ENCODE results near the gene OR4Q2. TPM values are rescaled to one million over a fixed set of nuclear protein-coding genes. Genes with fewer than 3 reads are reported as not detected.
"Not testable (repeated sequence)": the region's sequence is repeated elsewhere in the genome, so short reads cannot be mapped to it uniquely, and the experiment has no call there.

OR4Q2 gene
- total RNA-seq, result not detected in 3 replicates
- long read RNA-seq, result 0 reads

GRCh38 chr14:20001863-20002262 lies at the start of gene OR4Q2:
Gene OR4Q2, plus strand, starts transcription at chr14:20002163.
- Mint-ChIP-seq H3K4me3 (ENCODE audit: unreplicated experiment) (no peak within 1 kb of the TSS), H3K9me3 (ENCODE audit: low read depth) (peaks cover 35% of the 10 kb centered on the region), H3K36me3 (ENCODE audit: low read depth) (no peaks in the 10 kb centered on the region), H3K4me1 (ENCODE audit: low read depth) (no peaks in the 10 kb centered on the region), H3K27me3 (ENCODE audit: low read depth) (no peaks in the 10 kb centered on the region), H3K27ac (ENCODE audit: unreplicated experiment) (no peak within 1 kb of the TSS)
- DNase-seq (ENCODE audit: low spot score), result no peak
- TF ChIP-seq CTCF (IDR thresholded peaks at IDR 0.05), result no peak

- peaks cover 42% of the 10 kb centered on the region for H3K9me3 Mint-ChIP-seq (ENCODE audit: low read depth)
- DNase-seq (ENCODE audit: low spot score); H3K4me1 Mint-ChIP-seq (ENCODE audit: low read depth); H3K36me3 Mint-ChIP-seq (ENCODE audit: low read depth); H3K27me3 Mint-ChIP-seq (ENCODE audit: low read depth); H3K27ac Mint-ChIP-seq (ENCODE audit: unreplicated experiment); H3K4me3 Mint-ChIP-seq (ENCODE audit: unreplicated experiment): not testable (repeated sequence)
Observed at GRCh38 chr14:19969735-19970134, 32.2 kb upstream of the OR4Q2 start.

GRCh38 chr14:19974844-19975243 lies 27.1 kb upstream of the OR4Q2 start:
- no peak for DNase-seq (ENCODE audit: low spot score)
- Mint-ChIP-seq H3K4me3 (ENCODE audit: unreplicated experiment) (no peak overlapping the region), H3K27ac (ENCODE audit: unreplicated experiment) (no peak overlapping the region), H3K9me3 (ENCODE audit: low read depth) (peaks cover 37% of the 10 kb centered on the region), H3K36me3 (ENCODE audit: low read depth) (no peaks in the 10 kb centered on the region), H3K4me1 (ENCODE audit: low read depth) (no peaks in the 10 kb centered on the region), H3K27me3 (ENCODE audit: low read depth) (no peaks in the 10 kb centered on the region)
- no peak for TF ChIP-seq CTCF (IDR thresholded peaks at IDR 0.05)

- no peak for DNase-seq (ENCODE audit: low spot score)
- Mint-ChIP-seq H3K27me3 (ENCODE audit: low read depth) (no peaks in the 10 kb centered on the region), H3K4me3 (ENCODE audit: unreplicated experiment) (no peak within 1 kb of the TSS), H3K4me1 (ENCODE audit: low read depth) (no peaks in the 10 kb centered on the region), H3K9me3 (ENCODE audit: low read depth) (peaks cover 42% of the 10 kb centered on the region), H3K27ac (ENCODE audit: unreplicated experiment) (no peak within 1 kb of the TSS), H3K36me3 (ENCODE audit: low read depth) (no peaks in the 10 kb centered on the region)
- no peak for TF ChIP-seq CTCF (IDR thresholded peaks at IDR 0.05)
Observed at GRCh38 chr14:19975291-19975690, 26.7 kb upstream of the OR4Q2 start, which contains the start of gene OR4K15. Gene OR4K15, plus strand, starts transcription at chr14:19975591. Its CDS starts 0 bp downstream, at chr14:19975591.

- no peak for TF ChIP-seq CTCF (IDR thresholded peaks at IDR 0.05)
- Mint-ChIP-seq H3K9me3 (ENCODE audit: low read depth) (peaks cover 66% of the 10 kb centered on the region), H3K4me3 (ENCODE audit: unreplicated experiment) (no peak overlapping the region), H3K36me3 (ENCODE audit: low read depth) (no peaks in the 10 kb centered on the region), H3K4me1 (ENCODE audit: low read depth) (no peaks in the 10 kb centered on the region), H3K27ac (ENCODE audit: unreplicated experiment) (no peak overlapping the region), H3K27me3 (ENCODE audit: low read depth) (no peaks in the 10 kb centered on the region)
- DNase-seq (ENCODE audit: low spot score), result no peak
Observed at GRCh38 chr14:19993438-19993837, 8.5 kb upstream of the OR4Q2 start.

- DNase-seq (ENCODE audit: low spot score), result no peak
- Mint-ChIP-seq H3K4me3 (ENCODE audit: unreplicated experiment) (no peak overlapping the region), H3K27me3 (ENCODE audit: low read depth) (no peaks in the 10 kb centered on the region), H3K9me3 (ENCODE audit: low read depth) (peaks cover 35% of the 10 kb centered on the region), H3K36me3 (ENCODE audit: low read depth) (no peaks in the 10 kb centered on the region), H3K27ac (ENCODE audit: unreplicated experiment) (no peak overlapping the region), H3K4me1 (ENCODE audit: low read depth) (no peaks in the 10 kb centered on the region)
- no peak for TF ChIP-seq CTCF (IDR thresholded peaks at IDR 0.05)
Observed at GRCh38 chr14:20002319-20002718, 356 bp downstream of the OR4Q2 start.

All from chondrocyte (in vitro differentiated cells).